Stimulated activated CD8-positive, alpha-beta memory T cell treated with anti-CD3 and anti-CD28 coated beads, Interleukin-4, amount 100 ng/mL, for 24 hours (primary cell): ENCODE data around the gene PRKG1.

Source experiments
- DNase-seq: peaks from one replicate; pipeline ENCODE4 v3.0.0-alpha.2; 2020; ENCODE audit warnings: low read depth

The PRKG1 gene

GRCh38 chr10:52269233-52269632 lies 1194.9 kb downstream of the PRKG1 start:
- DNase-seq: no peak

GRCh38 chr10:52276163-52276562 lies 1201.9 kb downstream of the PRKG1 start:
- DNase-seq: no peak

- no peak for DNase-seq
These were observed 1202.7 kb downstream of the PRKG1 start for GRCh38 chr10:52276986-52277385.

DNA sequence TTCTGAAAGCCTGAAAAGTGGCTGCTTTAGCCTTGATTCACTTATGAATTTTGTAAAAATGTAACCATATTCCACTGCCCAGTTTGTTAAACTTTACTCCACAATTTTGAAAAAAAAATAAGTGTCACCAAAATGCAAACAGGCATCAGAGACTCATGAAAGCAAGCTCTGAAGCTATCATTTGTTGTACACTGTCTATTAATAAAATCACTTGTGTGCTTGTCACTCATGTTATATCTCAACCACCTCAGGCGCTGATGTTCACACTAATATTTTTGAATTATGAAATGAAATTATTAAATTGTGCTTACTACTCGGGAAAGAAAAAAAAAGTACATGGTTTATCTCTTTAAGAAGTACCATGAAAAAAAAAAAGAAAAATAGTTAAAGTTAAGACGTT lies 1205.3 kb downstream of the PRKG1 start:
- DNase-seq: no peak

- DNase-seq: no peak
These were observed 1205.8 kb downstream of the PRKG1 start for GRCh38 chr10:52280051-52280450.

DNA sequence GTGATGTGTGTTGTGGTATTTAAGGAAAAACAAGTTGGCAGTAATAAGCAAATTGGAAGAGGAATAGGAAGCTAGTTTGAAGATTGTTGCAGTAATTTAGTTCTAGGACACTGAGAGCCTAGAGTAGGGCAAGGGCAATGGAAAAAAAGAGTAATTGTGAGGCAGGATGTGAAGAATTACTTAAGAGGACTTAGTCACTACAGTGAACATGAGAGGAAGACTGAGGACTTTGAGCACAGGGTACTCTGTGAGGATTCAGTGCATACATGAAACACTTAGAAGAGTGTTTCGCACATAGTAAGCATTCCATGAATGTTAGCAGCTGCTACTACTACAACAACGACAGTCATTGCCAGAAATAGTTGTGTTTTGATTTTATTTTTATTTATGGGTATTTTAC lies 1208.9 kb downstream of the PRKG1 start:
- DNase-seq: no peak

GRCh38 chr10:52284416-52285013 lies 1210.2 kb downstream of the PRKG1 start:
- DNase-seq: no peak

DNA sequence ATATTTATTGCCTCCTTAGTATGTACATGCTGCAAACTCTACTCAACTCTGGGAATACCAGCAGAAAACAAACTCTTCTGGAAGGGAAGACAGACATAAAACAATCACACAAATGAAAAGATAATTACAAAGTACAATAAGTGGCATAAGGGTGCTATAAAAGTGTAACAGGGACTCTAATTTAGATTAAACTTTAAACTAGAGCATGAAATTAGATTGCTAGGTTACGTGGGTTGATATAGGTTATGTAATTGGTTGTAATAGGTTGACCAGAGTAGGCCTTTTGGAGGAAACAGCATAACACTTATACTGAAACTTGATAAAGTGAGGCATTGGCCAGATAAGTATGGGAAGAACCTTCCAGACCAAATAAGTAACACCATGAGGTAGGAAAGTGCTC lies 1213.6 kb downstream of the PRKG1 start:
- no peak for DNase-seq

DNA sequence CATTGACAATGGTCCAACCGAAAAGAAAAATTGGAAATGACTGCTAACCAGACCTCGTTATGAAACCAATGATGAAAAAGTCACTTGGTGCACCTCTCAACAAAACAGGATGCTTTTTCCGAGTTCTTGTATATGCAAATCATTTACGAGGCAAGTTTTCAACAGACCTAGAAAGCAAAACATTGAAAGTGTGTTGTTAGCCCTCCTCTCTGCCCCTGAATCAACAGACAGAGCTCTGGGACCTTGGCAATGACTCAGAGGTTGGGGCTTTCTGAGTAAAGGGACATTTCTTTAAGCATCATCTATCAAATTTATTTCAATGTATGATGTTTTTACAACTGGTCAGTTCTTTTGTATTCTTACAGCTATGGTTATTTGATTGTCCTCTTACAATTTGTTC lies 1223.5 kb downstream of the PRKG1 start:
- DNase-seq: no peak

DNA sequence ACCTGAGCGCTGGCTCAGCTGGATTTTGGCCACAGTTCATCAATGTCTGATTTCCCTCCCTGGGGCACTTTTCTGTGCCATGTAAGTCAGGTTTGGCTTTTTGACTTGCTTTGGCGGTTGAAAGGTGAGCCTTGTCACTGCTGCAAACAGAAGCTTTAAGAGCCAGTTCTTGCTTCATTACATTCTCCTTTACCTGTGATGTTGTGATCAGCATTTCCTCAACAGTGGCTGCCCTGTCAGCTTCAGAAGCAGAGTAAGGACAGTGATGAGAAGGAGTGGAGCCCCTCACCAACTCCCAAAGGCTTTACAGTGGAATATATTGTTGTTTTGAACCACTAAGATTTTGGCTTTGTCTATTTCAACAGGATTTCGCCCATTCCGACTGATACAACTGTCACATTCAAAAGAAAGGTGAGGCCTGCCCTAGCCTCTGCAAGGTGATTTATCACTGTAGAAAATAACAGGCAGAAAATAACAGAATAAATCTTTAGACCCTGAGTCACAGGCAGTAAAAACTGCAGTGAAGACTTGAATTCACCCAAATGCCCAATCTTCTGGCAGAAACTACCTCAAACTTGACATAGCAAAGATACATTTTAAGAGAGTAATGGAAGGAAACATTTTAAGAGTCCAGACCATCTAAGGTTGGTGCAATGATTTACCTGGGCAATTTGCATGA lies 1226.5 kb downstream of the PRKG1 start:
- no peak for DNase-seq

DNA sequence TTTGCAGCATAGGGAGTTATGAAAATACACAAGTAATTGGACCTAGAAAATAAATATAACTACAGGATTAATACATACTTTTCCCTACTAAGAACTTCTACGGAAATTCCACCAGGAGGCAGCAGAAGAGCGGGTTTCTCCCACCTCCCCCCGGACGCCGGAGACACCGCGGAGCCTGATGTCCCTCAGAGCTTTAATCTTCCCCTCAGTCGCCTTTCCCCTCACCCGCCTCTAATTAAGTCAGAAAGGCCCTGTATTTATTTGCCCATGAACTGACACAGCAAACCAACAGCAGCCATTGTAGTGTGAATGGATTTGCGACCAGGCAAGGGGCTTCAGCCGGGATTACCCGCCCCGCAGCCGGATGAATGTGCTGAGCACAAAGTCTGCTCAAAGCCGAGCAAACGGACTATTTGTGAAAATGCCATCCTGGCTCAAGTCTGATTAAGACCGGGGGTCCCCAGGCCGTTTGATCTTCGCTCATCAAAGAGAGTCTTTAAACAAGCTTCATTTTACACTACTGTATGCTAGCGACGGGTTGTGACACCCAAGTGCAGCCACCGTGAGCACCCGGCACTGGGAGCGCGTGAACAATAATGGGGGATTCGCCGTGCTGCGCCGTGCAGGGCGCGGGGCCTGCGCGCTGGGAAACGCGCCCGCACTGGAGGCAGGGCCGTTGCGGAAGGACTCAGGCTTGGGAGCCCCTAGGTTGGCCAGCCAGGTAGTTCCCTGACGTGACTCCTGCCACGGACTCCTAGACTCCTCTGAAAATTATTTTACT lies 1234.2 kb downstream of the PRKG1 start:
- no peak for DNase-seq

GRCh38 chr10:52312942-52313255 lies 1238.6 kb downstream of the PRKG1 start:
- DNase-seq: no peak

- no peak for DNase-seq
These were observed 1239.1 kb downstream of the PRKG1 start for GRCh38 chr10:52313256-52313932.

- DNase-seq: no peak
These were observed 1239.9 kb downstream of the PRKG1 start, which contains the start of gene DKK1 for GRCh38 chr10:52313933-52314821. Gene DKK1, plus strand, starts transcription at chr10:52314281. Its CDS starts 154 bp downstream, at chr10:52314435.

- no peak for DNase-seq
These were observed 1240.7 kb downstream of the PRKG1 start for GRCh38 chr10:52314822-52315552.

- DNase-seq: no peak
These were observed 1241.7 kb downstream of the PRKG1 start for GRCh38 chr10:52316001-52316400.

DNA sequence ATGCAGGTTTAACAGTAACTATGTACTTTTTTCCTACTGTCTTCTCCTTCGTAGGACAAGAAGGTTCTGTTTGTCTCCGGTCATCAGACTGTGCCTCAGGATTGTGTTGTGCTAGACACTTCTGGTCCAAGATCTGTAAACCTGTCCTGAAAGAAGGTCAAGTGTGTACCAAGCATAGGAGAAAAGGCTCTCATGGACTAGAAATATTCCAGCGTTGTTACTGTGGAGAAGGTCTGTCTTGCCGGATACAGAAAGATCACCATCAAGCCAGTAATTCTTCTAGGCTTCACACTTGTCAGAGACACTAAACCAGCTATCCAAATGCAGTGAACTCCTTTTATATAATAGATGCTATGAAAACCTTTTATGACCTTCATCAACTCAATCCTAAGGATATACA lies 1242.2 kb downstream of the PRKG1 start:
- DNase-seq: no peak

- no peak for DNase-seq
These were observed 1243.9 kb downstream of the PRKG1 start for GRCh38 chr10:52318136-52318701.

DNA sequence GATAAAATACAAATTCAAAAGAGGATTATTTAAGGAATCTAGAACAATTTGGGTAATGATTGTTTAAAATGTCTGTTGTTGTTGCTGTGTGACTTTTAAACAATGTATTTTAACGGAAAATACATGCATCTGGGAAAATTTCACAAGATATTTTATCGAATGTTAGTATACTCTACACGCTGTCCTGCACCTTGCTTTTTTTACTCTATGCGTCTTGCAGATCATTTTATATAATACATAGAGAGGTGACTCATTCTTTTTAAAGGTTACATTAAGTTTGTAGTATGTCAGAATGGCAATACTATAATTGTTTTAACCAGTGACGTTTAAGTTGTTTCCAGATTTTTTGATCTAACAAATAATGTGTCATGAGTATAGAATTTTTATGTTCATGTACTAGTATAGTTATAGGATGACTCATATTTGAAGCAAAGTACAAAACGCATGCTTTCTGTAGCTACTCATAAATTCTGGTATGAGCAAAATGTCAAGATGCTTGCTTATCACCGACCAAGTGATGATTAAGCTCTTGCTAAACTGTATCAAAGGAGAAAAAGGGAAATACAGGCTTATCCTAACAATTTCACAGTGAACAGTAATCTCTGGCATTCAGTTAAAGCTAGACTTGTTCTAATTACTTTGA lies 1244.7 kb downstream of the PRKG1 start:
- DNase-seq: no peak

- no peak for DNase-seq
These were observed 1245.6 kb downstream of the PRKG1 start for GRCh38 chr10:52319926-52320325.
